Neutrophil (primary cell): ENCODE measurements around the gene RAB4B.

Source experiments
- H3K27ac ChIP-seq: fragments of 200-600 bp; sonication (generic); 2 replicates; pipeline ENCODE4 v1.5.1; 2016; ENCODE audit warnings: mild to moderate bottlenecking, moderate library complexity
- H3K27me3 ChIP-seq: fragments of 200-600 bp; sonication (generic); 2 replicates; pipeline ENCODE4 v1.6.0; 2016; ENCODE audit warnings: mild to moderate bottlenecking
- H3K36me3 ChIP-seq: fragments of 200-600 bp; sonication (generic); 2 replicates; pipeline ENCODE4 v1.5.1; 2017
- H3K4me1 ChIP-seq, 2 experiments: fragments of 200-600 bp in 1 of 2; sonication (generic) in 1 of 2; 1 replicate in 1 of 2; 2 replicates in 1 of 2; pipeline versions ENCODE4 v1.5.1 to v1.6.1; 2013 to 2016; ENCODE audit warnings: low read depth in 1 of 2, low read length in 1 of 2, mild to moderate bottlenecking in 1 of 2, moderate library complexity in 1 of 2; ENCODE audit not compliant: control insufficient read depth in 1 of 2, insufficient read depth in 1 of 2
- H3K4me3 ChIP-seq, 2 experiments: fragments of 200-600 bp in 1 of 2; sonication (generic) in 1 of 2; 1 replicate in 1 of 2; 2 replicates in 1 of 2; pipeline ENCODE4 v1.5.1; 2013 to 2016; ENCODE audit warnings: low read depth in 1 of 2, low read length in 1 of 2, mild to moderate bottlenecking in 1 of 2, moderate library complexity in 1 of 2
- H3K9me3 ChIP-seq: fragments of 200-600 bp; sonication (generic); 2 replicates; pipeline ENCODE4 v1.5.1; 2016
- TF ChIP-seq, protein P1 (sequence below): fragments of 200-600 bp; sonication (generic); IDR thresholded peaks from 2 replicates; pipeline ENCODE4 v1.5.1; 2016; ENCODE audit warnings: antibody characterized with exemption

RAB4B gene

DNA sequence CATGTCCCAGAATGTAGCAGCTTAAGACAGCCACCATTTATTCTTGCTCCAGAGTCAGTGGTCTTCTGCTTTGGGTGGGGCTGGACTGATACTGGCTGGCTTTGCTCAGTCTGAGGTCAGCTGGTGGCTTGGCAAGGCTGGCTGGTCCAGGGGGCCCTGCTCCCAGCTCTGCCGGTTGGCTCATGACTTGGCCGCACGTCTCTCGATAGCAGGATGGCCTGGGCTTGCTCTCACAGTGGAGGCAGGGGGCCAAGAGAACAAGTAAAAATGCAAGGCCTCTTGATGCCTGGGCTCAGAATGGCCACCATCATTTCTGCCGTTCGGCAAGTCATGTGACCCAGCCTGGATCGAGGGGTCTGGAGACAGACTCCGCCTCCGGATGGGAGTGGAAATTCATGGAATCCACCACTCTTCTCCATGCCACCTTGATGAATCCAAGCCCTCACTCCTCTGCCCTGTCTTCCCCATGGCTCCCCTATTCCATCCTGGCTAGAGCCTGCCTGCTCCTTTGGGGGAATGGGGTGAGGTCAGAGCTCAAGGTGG, 40.9 kb upstream of the RAB4B start:
- Histone ChIP-seq H3K4me3 (no peak overlapping the region), H3K27me3 (no peaks in the 10 kb centered on the region), H3K9me3 (no peaks in the 10 kb centered on the region), H3K4me1 (peaks cover 9 to 15% of the 10 kb centered on the region in 2 experiments), H3K36me3 (peaks cover 75% of the 10 kb centered on the region), H3K27ac (no peak overlapping the region)
- TF ChIP-seq, protein P1, sequence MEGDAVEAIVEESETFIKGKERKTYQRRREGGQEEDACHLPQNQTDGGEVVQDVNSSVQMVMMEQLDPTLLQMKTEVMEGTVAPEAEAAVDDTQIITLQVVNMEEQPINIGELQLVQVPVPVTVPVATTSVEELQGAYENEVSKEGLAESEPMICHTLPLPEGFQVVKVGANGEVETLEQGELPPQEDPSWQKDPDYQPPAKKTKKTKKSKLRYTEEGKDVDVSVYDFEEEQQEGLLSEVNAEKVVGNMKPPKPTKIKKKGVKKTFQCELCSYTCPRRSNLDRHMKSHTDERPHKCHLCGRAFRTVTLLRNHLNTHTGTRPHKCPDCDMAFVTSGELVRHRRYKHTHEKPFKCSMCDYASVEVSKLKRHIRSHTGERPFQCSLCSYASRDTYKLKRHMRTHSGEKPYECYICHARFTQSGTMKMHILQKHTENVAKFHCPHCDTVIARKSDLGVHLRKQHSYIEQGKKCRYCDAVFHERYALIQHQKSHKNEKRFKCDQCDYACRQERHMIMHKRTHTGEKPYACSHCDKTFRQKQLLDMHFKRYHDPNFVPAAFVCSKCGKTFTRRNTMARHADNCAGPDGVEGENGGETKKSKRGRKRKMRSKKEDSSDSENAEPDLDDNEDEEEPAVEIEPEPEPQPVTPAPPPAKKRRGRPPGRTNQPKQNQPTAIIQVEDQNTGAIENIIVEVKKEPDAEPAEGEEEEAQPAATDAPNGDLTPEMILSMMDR: no peak

DNA sequence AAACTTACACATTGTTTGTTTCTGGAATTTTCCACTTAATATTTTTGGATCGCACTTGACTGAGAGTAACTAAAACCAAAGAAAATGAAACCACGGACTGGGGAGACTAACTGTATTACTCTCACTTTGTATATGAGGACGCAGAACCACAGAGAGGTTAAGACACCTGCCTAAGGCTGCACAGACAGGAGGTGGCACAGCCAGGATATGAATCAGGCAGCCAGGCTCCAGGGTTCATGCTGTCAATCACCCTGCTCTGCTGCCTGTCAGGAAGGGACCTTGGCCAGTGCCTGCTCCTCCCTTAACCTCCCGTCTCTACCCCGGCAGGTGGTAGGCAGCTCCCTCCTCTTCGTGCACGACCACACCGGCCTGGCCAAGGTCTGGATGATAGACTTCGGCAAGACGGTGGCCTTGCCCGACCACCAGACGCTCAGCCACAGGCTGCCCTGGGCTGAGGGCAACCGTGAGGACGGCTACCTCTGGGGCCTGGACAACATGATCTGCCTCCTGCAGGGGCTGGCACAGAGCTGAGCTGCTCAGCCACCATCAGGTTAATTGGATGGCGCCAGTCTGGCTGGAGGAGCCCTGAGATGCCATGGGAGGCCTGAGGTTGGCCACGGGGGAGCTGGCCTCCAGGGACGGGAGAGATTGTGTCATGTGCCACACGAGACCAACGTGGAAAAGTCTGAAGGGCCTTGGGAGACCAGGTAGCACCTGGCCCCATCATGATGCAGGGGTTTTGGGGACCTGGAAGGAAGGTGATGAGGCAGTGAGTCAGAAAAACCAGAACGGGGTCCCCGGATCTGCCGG, 38.8 kb upstream of the RAB4B start:
- no peak overlapping the region for H3K27ac ChIP-seq
- peaks cover 74% of the 10 kb centered on the region for H3K36me3 ChIP-seq

DNA sequence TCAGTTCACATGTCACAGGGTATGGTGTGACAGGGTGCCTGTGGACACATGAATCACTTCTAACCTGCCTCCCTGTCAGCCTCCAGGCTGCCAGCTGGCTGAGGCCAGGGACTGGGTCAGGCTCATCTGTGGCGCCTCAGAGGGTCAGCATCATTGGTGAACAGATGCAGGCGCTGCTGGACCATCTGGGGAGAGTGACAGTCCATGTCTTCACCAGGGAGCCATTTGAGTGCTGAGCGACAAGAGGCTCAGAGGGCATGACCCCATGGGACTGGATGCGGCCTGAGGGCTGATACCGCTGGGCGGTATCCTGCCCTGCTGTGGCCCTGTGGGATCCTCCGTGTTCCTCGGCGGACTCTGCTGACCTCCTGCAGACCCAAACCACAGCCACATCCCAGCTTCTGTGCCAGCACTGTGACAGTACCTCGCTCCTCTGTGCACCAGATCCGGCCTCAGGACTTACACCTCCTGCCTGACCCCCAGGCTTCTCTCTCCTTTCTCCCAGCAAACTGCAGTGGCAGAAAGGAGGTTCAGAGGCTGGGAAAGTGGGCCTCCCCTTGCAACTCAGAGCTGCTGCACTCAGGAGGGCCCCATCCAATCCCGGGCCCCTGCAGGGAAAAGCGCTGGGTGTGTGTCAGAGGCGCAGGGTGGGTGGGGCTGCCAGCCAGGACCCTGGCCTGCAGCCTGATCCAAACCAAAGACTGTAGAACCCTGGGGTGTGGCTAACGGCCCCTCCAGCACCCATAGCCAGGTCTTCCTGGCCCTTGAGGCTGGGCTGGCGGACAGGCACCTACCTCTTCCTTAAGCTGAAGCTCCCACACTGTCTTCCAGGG, 38.0 kb upstream of the RAB4B start:
- no peaks in the 10 kb centered on the region for H3K27me3 ChIP-seq
- peaks cover 67% of the 10 kb centered on the region for H3K36me3 ChIP-seq
- no peak overlapping the region for H3K4me3 ChIP-seq
- H3K9me3 ChIP-seq: no peaks in the 10 kb centered on the region
- TF ChIP-seq, protein P1: no peak
- no peaks in the 10 kb centered on the region for H3K4me1 ChIP-seq
- H3K27ac ChIP-seq: no peak overlapping the region

More for the DNA sequence above, 38.8 kb upstream of the RAB4B start:
- Histone ChIP-seq H3K4me3 (no peak overlapping the region), H3K4me1 (no peaks in the 10 kb centered on the region), H3K9me3 (no peaks in the 10 kb centered on the region), H3K27me3 (no peaks in the 10 kb centered on the region)
- TF ChIP-seq, protein P1: no peak

DNA sequence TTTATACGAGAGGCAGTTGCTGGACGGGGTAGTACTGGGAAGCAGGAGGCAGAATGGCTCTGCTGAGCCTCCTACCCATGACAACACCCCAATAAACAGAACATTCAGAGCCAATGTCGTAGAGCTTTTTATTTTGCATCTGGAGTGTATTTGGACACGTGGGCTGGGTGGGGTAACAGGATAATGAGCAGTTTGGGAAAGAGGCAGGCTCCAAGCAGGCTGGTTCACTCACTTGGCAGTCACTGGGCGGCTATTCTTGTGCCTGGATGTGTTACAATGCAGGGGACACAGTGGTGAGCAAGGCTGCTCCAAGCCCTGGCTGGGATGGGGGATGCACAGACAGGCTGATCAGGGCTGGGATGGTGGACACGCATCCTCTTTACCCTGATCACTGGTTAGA, 37.3 kb upstream of the RAB4B start:
- Histone ChIP-seq H3K27me3 (no peaks in the 10 kb centered on the region), H3K27ac (no peak overlapping the region), H3K4me1 (no peaks in the 10 kb centered on the region), H3K4me3 (no peak overlapping the region), H3K36me3 (peaks cover 61% of the 10 kb centered on the region), H3K9me3 (no peaks in the 10 kb centered on the region)
- TF ChIP-seq, protein P1: no peak

DNA sequence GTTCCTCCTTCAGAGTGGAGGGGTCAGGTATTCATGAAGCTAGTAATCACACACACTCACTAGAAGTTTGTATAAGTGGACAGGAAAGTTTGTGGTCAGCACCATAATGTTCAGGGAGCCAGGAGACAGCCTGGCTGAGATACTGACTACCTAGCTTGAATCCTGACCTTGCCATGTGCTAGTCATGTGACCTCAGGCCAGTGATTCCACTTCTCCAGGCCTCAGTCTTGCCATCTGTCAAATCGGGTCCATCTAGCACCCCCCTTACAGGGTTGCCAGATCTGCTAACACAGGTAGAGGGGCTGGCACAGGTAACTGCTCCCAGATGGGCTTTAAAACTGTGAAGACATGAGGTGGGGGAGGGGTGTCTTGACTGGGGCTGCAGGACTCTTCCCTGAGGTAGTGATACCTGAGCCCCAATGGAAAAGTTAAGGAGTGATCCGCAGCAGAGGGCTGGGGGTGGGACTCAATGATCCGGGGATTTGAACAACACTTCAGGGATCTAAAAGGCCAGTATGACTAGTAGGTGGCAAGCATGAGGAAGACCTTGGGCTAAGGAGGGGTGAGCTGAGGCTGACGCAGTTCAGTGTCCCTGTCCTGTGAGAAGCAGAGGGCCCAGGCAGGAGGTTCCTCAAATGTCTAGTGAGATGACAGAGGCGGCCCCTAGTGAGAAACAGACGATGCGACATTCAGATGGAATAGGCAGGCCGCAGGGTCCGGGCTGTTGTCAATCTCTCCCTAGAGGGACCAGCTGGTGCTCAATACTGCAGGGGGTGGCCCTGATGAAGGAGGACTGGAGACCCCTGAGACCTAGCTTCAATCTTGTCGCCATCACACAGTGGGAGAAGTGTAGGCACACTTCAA, 36.3 kb upstream of the RAB4B start:
- Histone ChIP-seq H3K4me3 (no peak overlapping the region), H3K36me3 (peaks cover 53% of the 10 kb centered on the region), H3K9me3 (no peaks in the 10 kb centered on the region), H3K4me1 (no peaks in the 10 kb centered on the region), H3K27ac (no peak overlapping the region), H3K27me3 (no peaks in the 10 kb centered on the region)
- TF ChIP-seq, protein P1: no peak
